GM21447 (cell line): ENCODE measurements around the gene YTHDC2.

Experiments used
- ATAC-seq: cut with Tn5 transposase; IDR thresholded peaks from one replicate; pipeline ENCODE4 v1.9.1; 2021; ENCODE audit not compliant: unreplicated experiment

Gene YTHDC2

DNA sequence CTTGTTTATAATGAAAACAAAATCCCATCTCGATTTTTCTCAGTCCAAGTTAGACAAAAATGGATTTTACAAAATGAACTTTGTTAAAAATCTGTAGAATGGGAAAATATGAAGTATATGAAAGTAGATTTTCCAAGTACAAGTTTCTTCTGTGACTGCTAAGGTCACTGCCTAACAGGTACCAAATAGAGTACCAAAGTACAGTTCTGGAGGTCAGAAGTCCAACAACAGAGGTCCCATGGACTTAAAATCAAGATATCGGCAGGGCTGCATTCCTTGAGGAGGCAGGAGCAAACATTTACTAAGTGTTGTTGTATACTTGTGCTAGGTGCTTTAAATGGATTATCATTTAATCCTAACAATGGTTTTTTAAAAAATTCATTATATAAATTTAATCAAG is 5.9 kb downstream of the YTHDC2 start:
- no peak for ATAC-seq

DNA sequence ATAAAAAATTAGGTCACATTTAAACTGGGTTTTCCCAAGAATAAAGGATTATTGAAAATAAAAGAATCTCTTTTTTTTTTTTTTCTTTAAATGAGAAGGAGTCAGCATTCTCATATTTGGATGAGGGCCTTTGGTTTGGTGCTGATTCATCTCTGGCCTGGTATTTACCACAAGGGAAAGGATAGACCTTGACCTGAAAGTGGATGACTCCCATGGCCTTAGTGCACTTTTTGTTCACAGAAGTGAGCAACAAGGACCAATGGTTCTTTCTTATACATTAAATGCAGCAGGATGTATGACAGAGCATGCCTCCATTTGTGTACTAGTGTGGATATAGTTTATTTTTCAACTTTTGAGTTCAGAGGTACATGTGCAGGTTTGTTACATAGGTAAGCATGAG is 6.9 kb downstream of the YTHDC2 start:
- ATAC-seq, result peak; percentile 69

DNA sequence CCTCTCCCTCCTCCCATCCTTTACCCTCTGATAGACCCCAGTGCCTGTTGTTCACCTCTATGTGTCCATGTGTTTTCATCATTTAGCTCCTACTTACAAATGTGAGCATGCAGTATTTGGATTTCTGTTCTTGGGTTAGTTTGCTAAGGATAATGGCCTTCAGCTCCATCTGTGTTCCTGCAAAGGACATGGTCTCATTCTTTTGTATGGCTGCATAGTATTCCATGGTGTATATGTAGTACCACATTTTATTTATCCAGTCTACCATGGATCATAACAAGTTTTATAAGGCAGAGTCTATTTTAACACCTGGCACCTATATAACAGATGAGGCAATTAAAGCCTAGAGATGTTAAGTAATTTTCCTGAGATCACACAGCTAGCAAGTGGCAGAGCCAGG is 7.4 kb downstream of the YTHDC2 start:
- no peak for ATAC-seq

DNA sequence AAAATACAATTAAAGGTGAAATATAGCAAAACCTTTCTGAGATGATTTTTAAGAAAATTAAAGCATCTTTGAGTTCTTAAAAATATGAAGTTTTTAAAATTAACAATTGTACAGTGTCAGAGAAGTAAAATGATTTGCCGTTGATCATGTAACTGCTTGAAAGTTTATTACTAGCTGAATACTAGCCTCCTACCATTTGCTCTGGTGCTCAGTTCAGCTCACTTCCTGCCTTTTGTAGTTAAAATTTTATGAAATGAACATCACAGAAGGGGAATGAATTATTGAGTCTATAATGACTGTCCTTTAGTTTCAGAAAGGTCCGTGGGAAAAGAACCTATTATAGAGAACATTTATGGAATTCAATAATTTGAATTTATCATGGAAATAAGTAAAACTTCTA is 9.7 kb downstream of the YTHDC2 start:
- no peak for ATAC-seq

DNA sequence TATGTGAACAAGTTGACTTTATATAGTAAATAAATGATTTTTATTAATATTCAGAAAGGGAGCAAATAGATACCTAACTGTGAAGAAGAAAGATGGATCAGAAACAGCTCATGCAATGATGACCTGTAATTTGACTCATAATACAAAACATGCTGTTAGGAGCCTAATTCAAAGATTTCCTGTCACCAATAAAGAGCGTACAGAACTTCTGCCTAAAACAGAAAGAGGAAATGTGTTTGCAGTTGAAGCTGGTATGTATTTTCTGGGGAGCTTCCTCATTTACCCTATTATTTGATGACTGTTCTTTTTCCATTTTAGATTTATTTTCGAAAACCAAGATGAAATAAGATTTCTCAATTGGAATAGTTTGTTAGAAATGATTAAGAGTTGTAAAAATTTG is 11.4 kb downstream of the YTHDC2 start:
- ATAC-seq, result peak; percentile 67

DNA sequence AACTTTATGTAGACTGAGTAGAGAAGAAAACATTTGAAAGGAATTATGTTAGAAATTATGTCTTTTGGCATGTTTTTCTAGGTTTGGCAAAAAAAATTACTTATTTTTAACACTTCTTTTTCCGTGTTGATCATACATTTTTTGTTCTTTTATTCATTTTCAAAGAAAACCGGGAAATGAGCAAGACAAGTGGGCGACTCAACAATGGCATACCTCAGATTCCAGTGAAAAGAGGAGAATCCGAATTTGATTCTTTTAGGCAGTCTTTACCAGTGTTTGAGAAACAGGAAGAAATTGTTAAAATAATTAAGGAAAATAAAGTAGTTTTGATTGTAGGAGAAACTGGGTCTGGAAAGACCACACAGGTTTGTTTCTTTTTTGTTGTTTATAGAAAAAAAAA is 12.9 kb downstream of the YTHDC2 start:
- no peak for ATAC-seq

DNA sequence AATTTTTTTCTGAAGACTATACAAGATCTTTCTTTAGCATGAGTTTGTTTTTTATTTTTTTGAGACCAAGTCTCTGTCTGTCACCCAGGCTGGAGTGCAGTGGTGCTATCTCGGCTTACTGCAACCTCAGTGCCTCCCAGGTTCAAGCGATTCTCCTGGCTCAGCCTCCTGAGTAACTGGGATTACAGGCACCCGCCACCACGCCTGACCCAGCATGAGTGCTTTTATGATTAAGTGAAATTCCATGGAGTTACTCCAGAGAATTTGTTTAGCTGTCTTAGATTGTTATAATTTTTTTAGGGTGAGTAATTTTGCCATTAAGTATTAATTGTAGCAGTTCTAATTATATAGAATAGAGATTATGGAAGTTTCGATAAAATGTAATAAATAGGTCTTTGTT is 14.3 kb downstream of the YTHDC2 start:
- no peak for ATAC-seq

DNA sequence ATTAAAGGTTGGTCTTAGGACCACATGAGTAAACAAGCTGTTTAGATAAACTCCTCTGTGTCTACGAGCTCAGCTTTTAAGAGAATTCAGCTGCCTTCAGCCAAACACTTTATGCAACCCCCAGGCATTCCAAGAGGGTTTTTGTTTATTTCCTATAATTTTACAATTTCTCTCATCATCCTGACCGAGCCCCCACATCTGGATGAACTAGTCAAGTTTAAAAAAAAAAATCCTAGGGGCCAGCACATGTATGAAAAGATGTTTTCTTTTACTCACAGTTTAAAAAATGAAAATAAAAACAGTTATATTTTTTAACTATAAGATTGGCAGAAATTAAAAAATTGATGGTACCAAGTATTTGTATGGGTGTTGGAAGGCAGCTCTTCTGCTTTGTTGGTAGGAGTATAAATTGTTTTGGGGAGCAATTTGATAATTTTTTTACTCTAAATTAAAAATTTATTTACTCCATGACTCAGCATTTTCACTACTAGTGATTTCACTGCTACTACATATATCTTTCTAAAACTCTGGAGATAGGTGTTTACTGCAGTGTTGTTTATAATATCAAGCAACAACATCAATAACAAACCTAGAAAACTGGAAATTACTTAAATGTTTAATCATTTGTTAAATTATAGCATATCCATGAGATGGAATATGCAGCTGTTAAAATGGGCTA is 18.1 kb downstream of the YTHDC2 start:
- ATAC-seq, result no peak

DNA sequence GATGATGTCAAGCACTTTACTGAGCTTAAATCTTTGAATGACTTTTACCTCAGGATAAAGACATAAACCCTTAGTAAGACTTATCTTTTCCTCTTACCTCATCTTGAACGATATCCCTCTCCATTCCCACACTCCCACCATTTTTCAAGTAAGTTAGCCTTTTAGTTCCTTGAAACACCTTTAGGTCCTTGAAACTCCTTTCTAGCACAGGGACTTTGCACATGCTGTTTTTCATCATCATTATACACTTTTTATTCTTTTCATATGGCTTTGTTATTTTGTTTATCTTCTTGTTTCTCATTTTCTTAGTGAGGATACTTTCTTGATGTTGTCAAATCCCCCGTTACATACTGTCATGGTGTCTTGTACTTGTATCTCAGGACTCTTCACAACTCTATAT is 24.8 kb downstream of the YTHDC2 start:
- no peak for ATAC-seq

DNA sequence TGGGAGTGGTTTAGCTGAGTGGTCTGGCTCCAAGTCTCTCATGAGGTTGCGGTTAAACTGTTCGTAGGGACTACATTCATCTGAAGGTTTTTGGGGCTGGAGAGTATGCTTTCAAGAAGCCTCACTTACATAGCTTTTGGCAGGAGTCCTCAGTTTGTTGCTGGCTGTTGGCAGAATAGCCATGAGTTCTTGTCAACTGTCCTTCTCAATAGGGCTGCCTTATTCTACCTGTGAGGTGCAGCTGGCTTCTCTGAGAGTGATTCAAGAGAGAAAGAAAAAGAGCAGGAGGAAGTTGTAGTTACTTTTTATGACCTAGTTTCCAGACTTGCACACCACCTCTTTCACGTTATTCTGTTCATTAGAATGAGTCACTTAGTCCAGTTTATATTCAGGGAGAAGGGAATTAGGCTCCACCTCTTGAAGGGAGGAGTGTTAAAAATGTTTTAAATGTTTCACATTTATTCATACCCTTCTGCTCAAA is 33.2 kb downstream of the YTHDC2 start:
- ATAC-seq, result peak; percentile 55

DNA sequence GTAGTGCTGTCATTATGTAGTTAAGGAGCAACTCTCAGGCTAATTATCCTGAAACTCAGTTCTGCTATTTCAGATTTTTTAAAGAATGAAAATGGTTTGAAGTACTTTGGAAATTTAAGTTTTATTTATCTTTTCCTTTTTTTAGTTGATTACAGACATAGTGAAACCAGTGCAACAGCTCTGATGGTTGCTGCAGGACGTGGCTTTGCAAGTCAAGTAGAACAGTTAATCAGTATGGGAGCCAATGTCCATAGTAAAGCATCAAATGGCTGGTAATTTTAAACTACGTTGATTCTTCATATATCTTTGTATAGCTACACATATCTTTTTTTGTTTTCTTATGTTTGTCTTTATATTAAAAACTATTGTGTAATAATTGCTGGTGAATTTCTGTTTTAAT is 34.9 kb downstream of the YTHDC2 start:
- ATAC-seq, result peak; percentile 82

DNA sequence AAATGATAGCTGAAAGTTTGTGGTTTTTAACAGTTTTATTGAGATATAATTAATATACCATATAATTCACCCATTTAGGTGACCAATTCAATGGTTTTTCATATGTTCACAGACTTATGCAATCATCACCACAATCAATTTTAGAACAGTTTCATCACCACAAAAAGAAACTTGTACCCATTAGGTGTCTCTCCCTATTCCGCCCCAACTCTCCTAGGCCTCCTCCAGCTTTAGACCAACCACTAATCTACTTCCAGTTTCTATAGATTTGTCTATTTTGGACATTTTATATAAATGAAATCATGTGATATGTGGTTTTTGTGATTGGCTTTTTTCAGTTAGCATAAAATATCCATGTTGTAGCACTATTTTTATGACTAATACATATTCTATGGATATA is 38.6 kb downstream of the YTHDC2 start:
- ATAC-seq, result no peak

DNA sequence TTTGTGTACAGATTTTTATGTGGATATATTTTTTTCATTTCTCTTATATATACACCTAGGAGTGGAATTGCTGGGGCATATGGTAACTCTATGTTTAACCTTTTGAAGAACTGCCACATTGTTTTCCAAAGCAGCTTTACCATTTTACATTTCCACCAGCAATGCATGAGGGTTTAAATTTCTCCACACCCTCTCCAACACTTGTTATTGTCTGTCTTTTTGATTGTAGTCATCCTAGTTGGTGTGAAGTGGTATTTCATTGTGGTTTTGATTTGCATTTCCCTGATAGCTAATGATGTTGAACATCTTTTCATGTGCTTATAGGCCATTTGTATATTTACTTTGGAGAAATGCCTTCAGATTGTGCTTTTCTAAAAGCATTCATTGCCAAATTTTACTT is 39.1 kb downstream of the YTHDC2 start:
- ATAC-seq, result no peak

DNA sequence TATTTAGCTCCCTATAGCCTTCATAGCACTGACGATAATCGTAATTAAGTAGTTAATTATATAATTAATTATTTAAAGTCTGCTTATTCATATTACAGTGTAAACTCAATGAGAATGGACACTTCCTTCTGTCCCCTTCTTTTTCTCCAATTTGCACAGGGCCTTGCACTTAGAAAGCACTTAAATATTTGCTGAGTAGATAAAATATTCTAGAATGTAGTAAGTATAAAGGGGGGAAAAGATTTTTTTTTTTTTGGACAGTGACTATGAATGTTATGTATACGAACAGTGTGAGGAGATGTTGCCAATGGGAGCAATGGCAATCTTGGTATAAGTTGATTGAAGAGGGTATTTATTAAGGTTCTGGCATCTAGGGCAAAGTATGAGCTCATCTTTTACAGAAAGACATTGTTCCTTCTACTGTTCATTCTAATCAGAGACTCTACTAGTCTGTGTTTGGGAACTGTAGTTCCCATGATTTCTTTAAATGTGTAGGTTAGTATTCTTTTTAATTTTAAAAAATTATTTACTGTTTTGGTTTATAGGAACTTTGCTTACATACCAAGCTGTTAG is 49.4 kb downstream of the YTHDC2 start:
- ATAC-seq, result no peak

DNA sequence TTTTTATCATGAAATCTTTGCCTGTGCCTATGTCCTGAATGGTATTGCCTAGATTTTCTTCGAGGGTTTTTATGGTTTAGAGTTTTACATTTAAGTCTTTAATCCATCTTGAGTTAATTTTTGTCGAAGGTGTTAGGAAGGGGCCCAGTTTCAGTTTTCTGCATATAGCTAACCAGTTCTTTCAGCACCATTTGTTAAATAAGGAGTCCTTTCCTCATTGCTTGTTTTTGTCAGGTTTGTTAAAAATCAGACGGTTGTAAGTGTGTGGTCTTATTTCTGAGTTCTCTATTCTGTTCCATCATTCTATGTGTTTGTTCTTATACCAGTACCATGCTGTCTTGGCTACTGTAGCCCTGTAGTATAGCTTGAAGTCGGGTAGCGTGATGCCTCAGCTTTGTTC is 55.9 kb downstream of the YTHDC2 start:
- ATAC-seq, result no peak

DNA sequence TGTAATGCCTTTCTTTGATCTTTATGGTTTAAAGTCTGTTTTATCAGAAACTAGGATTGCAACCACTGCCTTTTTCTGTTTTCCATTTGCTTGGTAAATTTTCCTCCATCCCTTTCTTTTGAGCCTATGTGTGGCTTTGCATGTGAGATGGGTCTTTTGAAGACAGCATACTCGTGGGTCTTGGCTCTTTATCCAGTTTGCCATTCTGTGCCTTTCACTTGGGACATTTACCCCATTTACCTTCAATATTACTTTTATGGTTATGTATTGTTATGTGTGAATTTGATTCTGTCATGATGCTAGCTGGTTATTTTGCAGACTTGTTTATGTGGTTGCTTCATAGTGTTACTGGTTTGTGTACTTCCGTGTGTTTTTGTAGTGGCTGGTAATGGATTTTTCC is 59.2 kb downstream of the YTHDC2 start:
- no peak for ATAC-seq

DNA sequence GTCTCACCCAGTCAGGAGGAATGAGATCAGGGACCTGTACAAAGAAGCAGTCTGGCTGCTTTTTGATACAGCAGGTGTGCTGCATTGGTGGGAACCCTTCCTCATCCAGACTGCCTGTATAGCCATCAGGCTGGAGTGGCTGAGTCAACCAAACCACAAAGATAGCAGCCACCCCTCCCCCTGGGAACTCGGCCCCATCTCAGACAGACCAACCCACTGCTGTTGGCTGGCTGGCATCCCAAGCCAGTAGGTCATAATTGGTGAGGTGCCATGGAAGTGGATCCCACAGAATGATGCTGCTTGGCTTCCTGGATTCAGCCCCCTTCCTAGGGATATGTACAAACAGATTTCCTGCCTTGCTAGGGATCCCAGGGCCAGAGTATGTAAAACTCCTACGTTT is 60.9 kb downstream of the YTHDC2 start:
- no peak for ATAC-seq

DNA sequence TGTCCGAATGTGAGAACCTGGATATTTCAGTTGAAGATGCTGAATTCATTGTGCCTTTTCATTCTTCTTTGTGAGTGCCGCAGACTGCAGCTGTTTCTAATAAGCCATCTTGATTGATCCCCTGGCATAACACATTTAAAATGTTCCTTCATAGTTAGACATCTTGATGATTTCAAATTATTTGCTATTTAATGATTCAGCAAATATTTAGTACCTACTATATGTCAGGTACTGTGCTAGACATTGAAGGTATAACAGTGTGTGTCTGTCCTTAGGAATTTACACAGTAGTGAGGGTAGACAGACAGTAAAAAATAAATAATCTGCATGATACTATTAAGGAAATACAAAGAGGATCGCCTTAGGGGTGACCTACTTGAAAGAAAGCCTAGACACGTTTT is 61.6 kb downstream of the YTHDC2 start:
- no peak for ATAC-seq

DNA sequence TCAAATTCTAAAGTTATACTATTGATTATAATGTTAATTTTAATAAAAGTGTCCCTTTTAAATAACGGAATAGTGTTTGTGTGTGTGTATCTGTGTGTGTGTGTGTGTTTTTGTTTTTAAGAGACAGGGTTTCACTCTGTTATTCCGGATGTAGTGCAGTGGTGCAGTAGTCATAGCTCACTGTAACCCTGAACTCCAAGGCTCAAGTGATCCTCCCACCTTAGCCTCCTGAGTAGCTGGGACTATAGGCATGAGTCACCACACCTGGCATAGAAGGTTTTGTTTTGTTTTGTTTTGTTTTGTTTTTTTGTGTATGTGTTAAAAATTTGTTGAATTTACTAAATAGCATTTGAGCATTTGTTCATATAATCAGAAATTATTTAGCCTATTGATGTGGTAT is 64.6 kb downstream of the YTHDC2 start:
- ATAC-seq, result no peak

DNA sequence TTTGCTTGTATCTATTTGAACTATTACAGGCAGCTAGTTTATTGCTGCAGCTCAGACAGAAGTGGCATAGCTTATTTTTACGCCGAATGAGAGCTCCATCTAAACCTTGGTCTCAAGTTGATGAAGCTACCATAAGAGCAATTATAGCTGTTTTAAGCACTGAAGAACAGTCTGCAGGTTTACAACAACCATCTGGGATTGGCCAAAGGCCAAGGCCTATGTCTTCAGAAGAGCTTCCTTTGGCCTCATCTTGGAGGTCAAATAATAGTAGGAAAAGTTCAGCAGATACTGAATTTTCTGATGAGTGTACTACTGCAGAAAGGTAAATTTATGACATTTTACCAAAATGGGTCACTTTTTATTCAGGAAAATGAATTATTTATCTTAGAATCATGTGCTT is 67.9 kb downstream of the YTHDC2 start:
- ATAC-seq, result no peak

DNA sequence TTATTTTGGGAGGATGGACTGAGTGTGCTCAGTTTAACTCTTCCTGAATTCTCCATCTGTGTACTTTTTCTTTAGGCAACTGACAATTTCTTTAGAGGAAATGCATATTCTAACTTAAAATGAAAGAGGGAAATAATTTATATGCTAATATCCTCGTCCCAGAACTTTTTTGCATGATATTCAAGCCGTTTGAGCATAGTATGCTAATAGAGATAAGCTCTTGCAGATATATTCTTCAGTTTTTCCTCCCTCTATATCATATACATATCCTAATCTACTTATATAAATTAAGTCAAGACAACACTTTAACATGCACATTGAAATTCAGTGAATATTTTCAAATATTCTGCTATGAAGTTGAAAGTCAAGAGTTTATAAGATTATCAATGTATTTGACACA is 84.7 kb downstream of the YTHDC2 start:
- no peak for ATAC-seq

DNA sequence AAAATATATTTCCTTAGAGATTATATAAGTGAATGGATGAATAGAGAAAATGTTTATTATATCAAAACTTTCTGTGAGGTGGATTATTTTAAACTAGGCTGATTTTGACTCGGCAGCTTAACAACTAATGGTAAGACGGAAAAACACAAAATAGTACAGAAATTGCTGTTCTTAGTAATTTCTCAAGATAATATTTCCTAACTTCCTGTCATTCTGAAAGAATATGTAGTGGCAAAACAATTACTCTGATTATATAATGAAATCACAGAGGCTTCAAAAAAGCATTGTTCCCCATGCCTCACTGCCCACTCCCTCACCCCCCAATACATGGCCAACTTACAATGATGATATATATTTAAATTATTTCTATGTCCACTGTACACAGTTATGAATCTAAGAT is 85.4 kb downstream of the YTHDC2 start:
- ATAC-seq, result no peak

DNA sequence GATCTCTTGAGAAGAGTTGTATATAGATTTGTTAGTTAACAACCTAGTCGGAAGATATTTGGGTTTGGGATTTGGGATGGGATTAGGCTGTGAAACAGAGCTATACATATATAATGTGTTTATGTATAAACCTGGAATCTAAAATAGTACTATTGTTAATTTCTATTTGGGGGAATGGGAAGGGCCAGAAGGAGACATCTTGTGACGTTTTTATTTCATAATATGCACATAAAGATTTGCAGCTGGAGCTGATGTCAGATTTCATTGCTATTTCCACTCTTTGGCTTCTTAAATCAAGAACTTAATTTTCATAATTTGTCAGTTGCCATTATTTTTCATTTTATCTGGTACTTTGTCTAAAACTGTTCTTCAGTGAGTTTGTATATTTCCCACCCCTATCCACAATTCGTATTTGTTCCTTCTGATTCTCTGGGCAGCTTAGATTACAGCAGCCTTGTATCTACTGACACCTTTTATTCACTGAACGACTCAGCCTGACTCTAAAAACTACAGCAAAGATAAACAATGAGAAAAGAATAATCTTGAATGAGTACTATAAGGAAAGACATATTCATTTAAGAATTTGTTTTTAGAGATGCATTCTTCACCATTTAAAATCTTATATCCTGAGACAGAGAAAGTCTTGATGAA is 86.9 kb downstream of the YTHDC2 start:
- ATAC-seq, result no peak
